Lower lobe of right lung (tissue), 2 donors: Measurements from ENCODE around the gene KIAA1586. TPM values are rescaled to one million over a fixed set of nuclear protein-coding genes. Genes with fewer than 3 reads are reported as not detected.

Experiments
- ATAC-seq, 2 donors: fragments of 200-7000 bp; cut with Tn5 transposase; one replicate each; pipeline ENCODE4 v1.9.1; 2020 to 2022; ENCODE audit warnings: mild to moderate bottlenecking in 2 of 2, moderate library complexity in 2 of 2
- DNase-seq: peaks from one replicate; pipeline ENCODE4 v3.0.0-alpha.2; 2020
- H3K27ac ChIP-seq: fragments of 200-600 bp; one replicate; pipeline ENCODE4 v1.8.0; 2022
- H3K27me3 ChIP-seq: fragments of 200-600 bp; one replicate; pipeline ENCODE4 v1.8.0; 2022; ENCODE audit warnings: low read depth
- H3K36me3 ChIP-seq: fragments of 200-600 bp; one replicate; pipeline ENCODE4 v1.8.0; 2022; ENCODE audit warnings: mild to moderate bottlenecking
- H3K4me1 ChIP-seq: fragments of 200-600 bp; one replicate; pipeline ENCODE4 v1.8.0; 2022
- H3K4me3 ChIP-seq: fragments of 200-600 bp; one replicate; pipeline ENCODE4 v1.8.0; 2022; ENCODE audit warnings: mild to moderate bottlenecking
- H3K9me3 ChIP-seq: fragments of 200-600 bp; one replicate; pipeline ENCODE4 v1.8.0; 2022
- CTCF ChIP-seq: fragments of 200-600 bp; IDR thresholded peaks from one replicate; pipeline ENCODE4 v1.8.0; 2022; ENCODE audit warnings: antibody characterized with exemption, mild to moderate bottlenecking
- intact Hi-C: fragments of 100-400 bp; cut with DNase I; formaldehyde crosslinking; loops from one replicate; pipeline ENCODE4 v1.11.0; 2022
- total RNA-seq: library from RNA; stranded (reverse); fragmentation: NEBNext Ultra II Directional; extraction: Animal tissue kit (Norgen Biotek cat#: 25700); gene quantifications from one replicate; pipeline ENCODE4 v1.2.1, GENCODE V29; 2021
- donor health status: DM: no; HTN: yes; CAD: no; lungs with severe emphysema.

KIAA1586 gene
- total RNA-seq, 1 donor from 2014 or later: 10.2 TPM

- Histone ChIP-seq H3K36me3 (no peaks in the 10 kb centered on the region), H3K4me3 (no peak overlapping the region), H3K4me1 (no peaks in the 10 kb centered on the region), H3K27me3 (no peaks in the 10 kb centered on the region), H3K27ac (no peak overlapping the region), H3K9me3 (peaks cover 7% of the 10 kb centered on the region)
- no peak for ATAC-seq
- intact Hi-C loops: no loop called here
- TF ChIP-seq CTCF: no peak
- DNase-seq: no peak
Observed at GRCh38 chr6:57024321-57024720, 22.2 kb upstream of the KIAA1586 start.

DNA sequence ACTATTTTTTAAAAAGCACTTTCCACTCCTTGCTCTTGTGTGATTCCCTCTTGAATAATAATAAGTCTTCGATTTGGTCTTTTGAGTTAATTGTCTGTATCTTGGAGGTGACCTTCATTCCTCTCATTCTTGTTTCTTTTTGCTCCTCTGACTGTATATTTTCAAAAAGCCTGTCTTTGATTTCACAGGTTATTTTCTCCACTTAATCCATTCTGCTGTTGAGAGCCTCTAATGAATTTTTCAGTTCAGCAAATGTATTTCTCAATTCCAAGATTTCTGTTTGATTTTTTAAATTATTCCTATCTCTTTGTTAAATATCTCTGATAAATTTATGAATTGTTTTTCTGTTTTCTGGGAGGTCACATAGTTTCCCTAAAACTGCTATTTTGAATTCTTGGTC is 21.7 kb upstream of the KIAA1586 start:
- Histone ChIP-seq H3K27ac (no peak overlapping the region), H3K27me3 (no peaks in the 10 kb centered on the region), H3K4me1 (no peaks in the 10 kb centered on the region), H3K36me3 (no peaks in the 10 kb centered on the region), H3K4me3 (no peak overlapping the region), H3K9me3 (peaks cover 7% of the 10 kb centered on the region)
- intact Hi-C loops: no loop called here
- ATAC-seq (no peak), DNase-seq (no peak)
- no peak for TF ChIP-seq CTCF

- TF ChIP-seq CTCF: no peak
- H3K27me3 ChIP-seq: no peaks in the 10 kb centered on the region
- H3K27ac ChIP-seq: no peak overlapping the region
- H3K4me3 ChIP-seq: no peak overlapping the region
- DNase-seq (no peak), ATAC-seq (no peak)
- H3K36me3 ChIP-seq: no peaks in the 10 kb centered on the region
- intact Hi-C loops: no loop called here
- no peaks in the 10 kb centered on the region for H3K4me1 ChIP-seq
- peaks cover 7% of the 10 kb centered on the region for H3K9me3 ChIP-seq
Observed at GRCh38 chr6:57026001-57026400, 20.5 kb upstream of the KIAA1586 start.

GRCh38 chr6:57027301-57027700 is 19.2 kb upstream of the KIAA1586 start:
- ATAC-seq (no peak), DNase-seq (no peak)
- no peaks in the 10 kb centered on the region for H3K27me3 ChIP-seq
- H3K36me3 ChIP-seq: no peaks in the 10 kb centered on the region
- H3K4me1 ChIP-seq: no peaks in the 10 kb centered on the region
- H3K27ac ChIP-seq: no peak overlapping the region
- H3K4me3 ChIP-seq: no peak overlapping the region
- peaks cover 7% of the 10 kb centered on the region for H3K9me3 ChIP-seq
- no peak for TF ChIP-seq CTCF
- intact Hi-C loops: no loop called here

DNA sequence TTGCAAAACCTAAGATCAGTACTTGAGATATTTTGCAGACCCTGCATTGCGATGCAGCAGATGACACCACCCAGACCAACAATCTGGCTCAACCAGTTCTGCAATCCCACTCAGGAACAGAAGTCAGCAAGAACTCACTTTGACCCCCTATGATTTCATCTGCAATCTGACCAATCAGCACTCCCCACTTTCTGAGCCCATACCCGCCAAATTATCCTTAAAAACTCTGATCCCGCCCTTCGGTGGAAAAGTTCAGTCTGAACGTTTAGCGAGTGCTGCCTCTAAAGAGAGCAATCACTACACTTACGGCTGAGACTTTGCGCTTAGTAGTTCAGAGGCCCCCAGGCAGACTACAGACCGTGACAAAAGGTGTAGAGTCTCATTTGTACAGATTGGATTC is 17.3 kb upstream of the KIAA1586 start:
- H3K27ac ChIP-seq: no peak overlapping the region
- DNase-seq: no peak
- no peak overlapping the region for H3K4me3 ChIP-seq
- peaks cover 6% of the 10 kb centered on the region for H3K9me3 ChIP-seq
- no peaks in the 10 kb centered on the region for H3K4me1 ChIP-seq
- no peak for ATAC-seq
- intact Hi-C loops: no loop called here
- H3K27me3 ChIP-seq: no peaks in the 10 kb centered on the region
- TF ChIP-seq CTCF: no peak
- H3K36me3 ChIP-seq: no peaks in the 10 kb centered on the region

DNA sequence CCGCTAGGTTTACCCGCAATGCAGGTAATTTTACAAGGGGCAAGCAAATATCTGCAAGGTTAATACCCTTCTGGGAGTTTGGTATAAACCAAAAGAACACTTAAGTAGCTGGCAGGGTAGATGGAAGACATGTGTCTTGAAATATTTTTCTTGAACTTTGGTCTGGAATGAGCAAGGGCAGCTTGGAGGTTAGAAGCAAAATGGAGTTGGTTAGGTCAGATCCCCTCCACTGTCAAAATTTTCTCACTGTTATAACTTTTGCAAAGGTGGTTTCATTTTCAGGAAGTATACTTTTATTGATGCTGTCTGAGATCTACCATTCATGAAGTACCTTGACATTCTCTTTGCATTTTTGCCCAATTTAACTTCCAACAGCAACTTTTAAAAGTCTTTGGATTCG is 13.3 kb upstream of the KIAA1586 start:
- no peak overlapping the region for H3K27ac ChIP-seq
- no peaks in the 10 kb centered on the region for H3K9me3 ChIP-seq
- no peak for TF ChIP-seq CTCF
- H3K36me3 ChIP-seq: no peaks in the 10 kb centered on the region
- ATAC-seq (no peak), DNase-seq (no peak)
- no peaks in the 10 kb centered on the region for H3K27me3 ChIP-seq
- intact Hi-C loops: no loop called here
- no peaks in the 10 kb centered on the region for H3K4me1 ChIP-seq
- H3K4me3 ChIP-seq: no peak overlapping the region
